HG03066 (cell line): Measurements from ENCODE around the gene QSER1.
A peak's percentile ranks its signal among the peaks of the same experiment; 100 is the strongest.
"Not testable (repeated sequence)": the region's sequence is repeated elsewhere in the genome, so short reads cannot be mapped to it uniquely, and the experiment has no call there.

Experiments used
- ATAC-seq: cut with Tn5 transposase; IDR thresholded peaks from one replicate; pipeline ENCODE4 v1.9.1; 2021; ENCODE audit warnings: low read depth; ENCODE audit not compliant: unreplicated experiment

Gene QSER1

GRCh38 chr11:32921204-32921603, 28.6 kb downstream of the QSER1 start:
- no peak for ATAC-seq

GRCh38 chr11:32931606-32932005, 39.0 kb downstream of the QSER1 start:
- no peak for ATAC-seq

- ATAC-seq: no peak
Measured at GRCh38 chr11:32932196-32932595, 39.6 kb downstream of the QSER1 start.

- no peak for ATAC-seq
Measured at GRCh38 chr11:32935462-32936029, 42.9 kb downstream of the QSER1 start.

- not testable (repeated sequence) for ATAC-seq
Measured at GRCh38 chr11:32936178-32936577, 43.6 kb downstream of the QSER1 start.

- ATAC-seq: not testable (repeated sequence)
Measured at GRCh38 chr11:32937283-32937682, 44.7 kb downstream of the QSER1 start.

- peak; percentile 65 for ATAC-seq
Measured at GRCh38 chr11:32939046-32939445, 46.4 kb downstream of the QSER1 start.

GRCh38 chr11:32939866-32940265, 47.3 kb downstream of the QSER1 start:
- no peak for ATAC-seq

GRCh38 chr11:32940865-32941264, 48.3 kb downstream of the QSER1 start:
- ATAC-seq: peak; percentile 69

- ATAC-seq: no peak
Measured at GRCh38 chr11:32947978-32948377, 55.4 kb downstream of the QSER1 start.

- ATAC-seq: no peak
Measured at GRCh38 chr11:32949739-32950138, 57.1 kb downstream of the QSER1 start.

- no peak for ATAC-seq
Measured at GRCh38 chr11:32952421-32952820, 59.8 kb downstream of the QSER1 start.

GRCh38 chr11:32953700-32954099, 61.1 kb downstream of the QSER1 start:
- no peak for ATAC-seq

- no peak for ATAC-seq
Measured at GRCh38 chr11:32960553-32961164, 68.0 kb downstream of the QSER1 start.

GRCh38 chr11:32962016-32962415, 69.4 kb downstream of the QSER1 start:
- no peak for ATAC-seq

- ATAC-seq: no peak
Measured at GRCh38 chr11:32963721-32964120, 71.1 kb downstream of the QSER1 start.

- no peak for ATAC-seq
Measured at GRCh38 chr11:32968541-32968940, 75.9 kb downstream of the QSER1 start.

- not testable (repeated sequence) for ATAC-seq
Measured at GRCh38 chr11:32972233-32972632, 79.6 kb downstream of the QSER1 start.

- no peak for ATAC-seq
Measured at GRCh38 chr11:32972781-32973180, 80.2 kb downstream of the QSER1 start.

GRCh38 chr11:32982626-32983025, 90.0 kb downstream of the QSER1 start:
- ATAC-seq: no peak

GRCh38 chr11:32983506-32983905, 90.9 kb downstream of the QSER1 start:
- no peak for ATAC-seq

GRCh38 chr11:32985600-32985999, 93.0 kb downstream of the QSER1 start:
- no peak for ATAC-seq

GRCh38 chr11:32987851-32988250, 95.2 kb downstream of the QSER1 start:
- no peak for ATAC-seq
